H1 (cell line): ENCODE measurements around the gene SPECC1. TPM values are rescaled to one million over a fixed set of nuclear protein-coding genes. Genes with fewer than 3 reads are reported as not detected.

Experiments
- KDM1A ChIP-seq: fragments of 200-600, 300-600 bp; sonication (generic); IDR thresholded peaks from 2 replicates; pipeline ENCODE4 v1.7.1; 2016; ENCODE audit warnings: mild to moderate bottlenecking, low read length, borderline replicate concordance
- RBBP5 ChIP-seq: IDR thresholded peaks from 2 replicates; pipeline ENCODE4 v1.7.1; 2012; ENCODE audit warnings: low read depth, mild to moderate bottlenecking, inconsistent platforms, low read length, moderate library complexity, borderline replicate concordance
- USF2 ChIP-seq: IDR thresholded peaks from 2 replicates; pipeline ENCODE4 v1.6.1; 2011; ENCODE audit warnings: low read length, improper control_type of control experiment
- YY1 ChIP-seq: IDR thresholded peaks from 2 replicates; pipeline ENCODE4 v1.6.1; 2011; ENCODE audit warnings: low read depth, mild to moderate bottlenecking, low read length
- polyA plus RNA-seq, 7 experiments: library from polyadenylated mRNA; depleted of rRNA in 3 of 7; stranded (reverse) in 5 of 7; unstranded in 2 of 7; fragments of >200 nt in 5 of 7; fragments of 200-250 nt in 2 of 7; gene quantifications; 1 replicate in 5 of 7; 2 replicates in 1 of 7; 4 replicates in 1 of 7; pipeline versions ENCODE4 v1.2.1 to v1.2.3, GENCODE V29; 2011 to 2013; ENCODE audit warnings: missing spikeins in 2 of 7, mixed read lengths in 2 of 7
- total RNA-seq: library from RNA; stranded (reverse); fragmentation: NEBNext Ultra II Directional; extraction: Animal tissue kit (Norgen Biotek cat#: 25700); gene quantifications from 2 replicates; pipeline ENCODE4 v1.2.1, GENCODE V29; 2021
- TF ChIP-seq, protein P1 (sequence below): fragments of 300-600 bp; sonication (generic); IDR thresholded peaks from 2 replicates; pipeline ENCODE4 v1.7.1; 2012; ENCODE audit warnings: low read length, moderate library complexity, mild to moderate bottlenecking, inconsistent platforms; ENCODE audit not compliant: insufficient replicate concordance
- TF ChIP-seq, protein P2 (sequence below): IDR thresholded peaks from 2 replicates; pipeline ENCODE4 v1.6.1; 2011; ENCODE audit warnings: low read depth, mild to moderate bottlenecking, low read length; ENCODE audit not compliant: insufficient read depth
- TF ChIP-seq, protein P3 (sequence below): IDR thresholded peaks from 2 replicates; pipeline ENCODE4 v1.6.1; 2012; ENCODE audit warnings: inconsistent platforms

The SPECC1 gene
- total and polyA plus RNA-seq, 2 of the 8 experiments (the other 6 are each of a cell fraction or from before 2014, with no cell fraction given): 35.8 to 87.9 TPM

GRCh38 chr17:19977293-19978208, 31.6 kb upstream of the SPECC1 start, which contains the start of gene AKAP10 (continued):
- TF ChIP-seq, protein P1, sequence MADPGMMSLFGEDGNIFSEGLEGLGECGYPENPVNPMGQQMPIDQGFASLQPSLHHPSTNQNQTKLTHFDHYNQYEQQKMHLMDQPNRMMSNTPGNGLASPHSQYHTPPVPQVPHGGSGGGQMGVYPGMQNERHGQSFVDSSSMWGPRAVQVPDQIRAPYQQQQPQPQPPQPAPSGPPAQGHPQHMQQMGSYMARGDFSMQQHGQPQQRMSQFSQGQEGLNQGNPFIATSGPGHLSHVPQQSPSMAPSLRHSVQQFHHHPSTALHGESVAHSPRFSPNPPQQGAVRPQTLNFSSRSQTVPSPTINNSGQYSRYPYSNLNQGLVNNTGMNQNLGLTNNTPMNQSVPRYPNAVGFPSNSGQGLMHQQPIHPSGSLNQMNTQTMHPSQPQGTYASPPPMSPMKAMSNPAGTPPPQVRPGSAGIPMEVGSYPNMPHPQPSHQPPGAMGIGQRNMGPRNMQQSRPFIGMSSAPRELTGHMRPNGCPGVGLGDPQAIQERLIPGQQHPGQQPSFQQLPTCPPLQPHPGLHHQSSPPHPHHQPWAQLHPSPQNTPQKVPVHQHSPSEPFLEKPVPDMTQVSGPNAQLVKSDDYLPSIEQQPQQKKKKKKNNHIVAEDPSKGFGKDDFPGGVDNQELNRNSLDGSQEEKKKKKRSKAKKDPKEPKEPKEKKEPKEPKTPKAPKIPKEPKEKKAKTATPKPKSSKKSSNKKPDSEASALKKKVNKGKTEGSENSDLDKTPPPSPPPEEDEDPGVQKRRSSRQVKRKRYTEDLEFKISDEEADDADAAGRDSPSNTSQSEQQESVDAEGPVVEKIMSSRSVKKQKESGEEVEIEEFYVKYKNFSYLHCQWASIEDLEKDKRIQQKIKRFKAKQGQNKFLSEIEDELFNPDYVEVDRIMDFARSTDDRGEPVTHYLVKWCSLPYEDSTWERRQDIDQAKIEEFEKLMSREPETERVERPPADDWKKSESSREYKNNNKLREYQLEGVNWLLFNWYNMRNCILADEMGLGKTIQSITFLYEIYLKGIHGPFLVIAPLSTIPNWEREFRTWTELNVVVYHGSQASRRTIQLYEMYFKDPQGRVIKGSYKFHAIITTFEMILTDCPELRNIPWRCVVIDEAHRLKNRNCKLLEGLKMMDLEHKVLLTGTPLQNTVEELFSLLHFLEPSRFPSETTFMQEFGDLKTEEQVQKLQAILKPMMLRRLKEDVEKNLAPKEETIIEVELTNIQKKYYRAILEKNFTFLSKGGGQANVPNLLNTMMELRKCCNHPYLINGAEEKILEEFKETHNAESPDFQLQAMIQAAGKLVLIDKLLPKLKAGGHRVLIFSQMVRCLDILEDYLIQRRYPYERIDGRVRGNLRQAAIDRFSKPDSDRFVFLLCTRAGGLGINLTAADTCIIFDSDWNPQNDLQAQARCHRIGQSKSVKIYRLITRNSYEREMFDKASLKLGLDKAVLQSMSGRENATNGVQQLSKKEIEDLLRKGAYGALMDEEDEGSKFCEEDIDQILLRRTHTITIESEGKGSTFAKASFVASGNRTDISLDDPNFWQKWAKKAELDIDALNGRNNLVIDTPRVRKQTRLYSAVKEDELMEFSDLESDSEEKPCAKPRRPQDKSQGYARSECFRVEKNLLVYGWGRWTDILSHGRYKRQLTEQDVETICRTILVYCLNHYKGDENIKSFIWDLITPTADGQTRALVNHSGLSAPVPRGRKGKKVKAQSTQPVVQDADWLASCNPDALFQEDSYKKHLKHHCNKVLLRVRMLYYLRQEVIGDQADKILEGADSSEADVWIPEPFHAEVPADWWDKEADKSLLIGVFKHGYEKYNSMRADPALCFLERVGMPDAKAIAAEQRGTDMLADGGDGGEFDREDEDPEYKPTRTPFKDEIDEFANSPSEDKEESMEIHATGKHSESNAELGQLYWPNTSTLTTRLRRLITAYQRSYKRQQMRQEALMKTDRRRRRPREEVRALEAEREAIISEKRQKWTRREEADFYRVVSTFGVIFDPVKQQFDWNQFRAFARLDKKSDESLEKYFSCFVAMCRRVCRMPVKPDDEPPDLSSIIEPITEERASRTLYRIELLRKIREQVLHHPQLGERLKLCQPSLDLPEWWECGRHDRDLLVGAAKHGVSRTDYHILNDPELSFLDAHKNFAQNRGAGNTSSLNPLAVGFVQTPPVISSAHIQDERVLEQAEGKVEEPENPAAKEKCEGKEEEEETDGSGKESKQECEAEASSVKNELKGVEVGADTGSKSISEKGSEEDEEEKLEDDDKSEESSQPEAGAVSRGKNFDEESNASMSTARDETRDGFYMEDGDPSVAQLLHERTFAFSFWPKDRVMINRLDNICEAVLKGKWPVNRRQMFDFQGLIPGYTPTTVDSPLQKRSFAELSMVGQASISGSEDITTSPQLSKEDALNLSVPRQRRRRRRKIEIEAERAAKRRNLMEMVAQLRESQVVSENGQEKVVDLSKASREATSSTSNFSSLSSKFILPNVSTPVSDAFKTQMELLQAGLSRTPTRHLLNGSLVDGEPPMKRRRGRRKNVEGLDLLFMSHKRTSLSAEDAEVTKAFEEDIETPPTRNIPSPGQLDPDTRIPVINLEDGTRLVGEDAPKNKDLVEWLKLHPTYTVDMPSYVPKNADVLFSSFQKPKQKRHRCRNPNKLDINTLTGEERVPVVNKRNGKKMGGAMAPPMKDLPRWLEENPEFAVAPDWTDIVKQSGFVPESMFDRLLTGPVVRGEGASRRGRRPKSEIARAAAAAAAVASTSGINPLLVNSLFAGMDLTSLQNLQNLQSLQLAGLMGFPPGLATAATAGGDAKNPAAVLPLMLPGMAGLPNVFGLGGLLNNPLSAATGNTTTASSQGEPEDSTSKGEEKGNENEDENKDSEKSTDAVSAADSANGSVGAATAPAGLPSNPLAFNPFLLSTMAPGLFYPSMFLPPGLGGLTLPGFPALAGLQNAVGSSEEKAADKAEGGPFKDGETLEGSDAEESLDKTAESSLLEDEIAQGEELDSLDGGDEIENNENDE: no peak
- TF ChIP-seq KDM1A (no peak), RBBP5 (peak; percentile 66; the same call in 1 of the 2 replicates), YY1 (peak; percentile 91), USF2 (peak; percentile 89)
- TF ChIP-seq, protein P2, sequence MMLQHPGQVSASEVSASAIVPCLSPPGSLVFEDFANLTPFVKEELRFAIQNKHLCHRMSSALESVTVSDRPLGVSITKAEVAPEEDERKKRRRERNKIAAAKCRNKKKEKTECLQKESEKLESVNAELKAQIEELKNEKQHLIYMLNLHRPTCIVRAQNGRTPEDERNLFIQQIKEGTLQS: peak; percentile 71; the same call in 1 of the 2 replicates
- TF ChIP-seq, protein P3, sequence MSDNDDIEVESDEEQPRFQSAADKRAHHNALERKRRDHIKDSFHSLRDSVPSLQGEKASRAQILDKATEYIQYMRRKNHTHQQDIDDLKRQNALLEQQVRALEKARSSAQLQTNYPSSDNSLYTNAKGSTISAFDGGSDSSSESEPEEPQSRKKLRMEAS: peak; percentile 95
